GM18861 (cell line): Measurements from ENCODE around the gene ZNF345.

Experiments used
- ATAC-seq: cut with Tn5 transposase; IDR thresholded peaks from one replicate; pipeline ENCODE4 v1.9.1; 2021; ENCODE audit not compliant: unreplicated experiment

The ZNF345 gene

GRCh38 chr19:36850559-36851442, at the start of gene ZNF345:
ZNF345 (plus strand) TSS chr19:36850876; CDS start chr19:36876831, 25,955 bp downstream.
- peak; percentile 72 for ATAC-seq

GRCh38 chr19:36805364-36805763, 45.3 kb upstream of the ZNF345 start:
- no peak for ATAC-seq

DNA sequence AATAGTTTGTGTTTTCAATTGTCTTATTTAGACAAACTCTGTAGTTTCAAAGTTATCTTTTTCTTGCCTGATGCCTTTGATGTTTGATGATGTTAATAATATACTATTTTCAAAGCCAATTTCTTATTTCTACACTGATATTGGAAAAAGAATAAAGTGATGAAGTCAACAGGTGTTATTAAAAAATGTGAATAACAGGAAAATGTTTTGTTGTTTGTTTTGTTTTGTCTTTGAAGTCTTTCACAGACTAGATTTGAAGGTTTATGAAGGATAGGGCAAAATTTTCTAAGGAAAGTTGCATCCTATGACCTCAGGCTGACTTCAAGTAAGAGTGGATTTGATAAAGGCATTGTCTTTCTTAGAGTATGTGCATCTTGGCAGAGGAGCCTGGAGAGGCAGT, 43.6 kb upstream of the ZNF345 start:
- no peak for ATAC-seq

DNA sequence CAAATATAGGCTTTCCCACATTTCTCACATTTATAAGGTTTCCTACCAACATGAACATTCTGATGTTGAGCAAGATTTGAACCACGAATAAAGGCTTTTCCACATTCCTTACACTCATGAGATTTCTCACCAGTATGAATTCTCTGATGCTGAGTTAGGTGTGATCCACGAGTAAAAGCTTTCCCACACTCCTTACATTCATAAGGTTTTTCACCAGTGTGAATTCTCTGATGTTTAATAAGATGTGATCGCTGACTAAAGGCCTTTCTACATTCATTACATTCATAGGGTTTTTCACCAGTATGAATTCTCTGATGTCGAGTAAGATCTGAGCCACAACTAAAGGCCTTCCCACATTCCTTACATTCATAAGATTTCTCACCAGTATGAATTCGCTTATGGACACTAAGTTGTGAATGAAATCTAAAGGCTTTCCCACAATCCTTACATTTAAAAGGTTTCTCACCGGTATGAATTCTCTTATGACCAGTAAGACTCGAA, 31.5 kb upstream of the ZNF345 start:
- ATAC-seq = no peak

DNA sequence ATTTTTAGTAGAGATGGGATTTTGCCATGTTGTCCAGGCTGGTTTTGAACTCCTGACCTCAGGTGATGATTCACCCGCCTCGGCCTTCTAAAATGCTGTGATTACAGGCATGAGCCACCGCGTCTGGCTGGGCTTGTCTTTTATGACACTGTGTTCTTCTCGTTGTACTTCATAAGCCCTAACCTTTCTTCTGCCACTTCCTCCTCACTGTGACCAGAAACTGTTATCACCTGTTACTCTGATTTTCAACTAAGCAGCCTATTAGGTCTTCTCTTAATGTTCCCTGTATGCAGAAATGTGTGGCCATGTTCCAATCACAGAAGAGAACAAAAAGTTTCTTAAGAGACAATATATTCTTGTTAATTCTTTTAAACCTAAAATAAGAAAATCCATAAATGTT, 28.9 kb upstream of the ZNF345 start:
- no peak for ATAC-seq

DNA sequence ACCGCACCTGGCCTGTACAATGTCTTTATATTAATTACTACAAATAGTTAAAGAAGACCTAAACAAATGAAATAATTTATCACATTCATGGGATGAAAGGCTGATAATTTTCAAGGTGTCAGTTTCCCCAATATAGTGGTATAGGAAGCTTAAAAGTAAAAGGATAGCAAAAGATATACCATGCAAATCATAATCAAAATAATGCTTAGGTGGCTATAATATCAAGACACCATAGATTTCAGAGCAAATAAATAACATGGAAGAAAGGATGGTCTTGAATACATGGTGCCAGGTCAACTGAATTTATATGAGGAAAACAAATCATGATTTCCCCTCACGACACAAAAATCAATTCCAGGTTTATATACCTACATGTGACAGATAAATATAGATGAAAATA, 17.2 kb upstream of the ZNF345 start:
- ATAC-seq = no peak

GRCh38 chr19:36837176-36837905, 13.3 kb upstream of the ZNF345 start:
- ATAC-seq = no peak

- peak; percentile 87 for ATAC-seq
Measured at GRCh38 chr19:36837906-36838783, 12.5 kb upstream of the ZNF345 start, which contains the start of gene ZNF790. ZNF790 (minus strand) TSS chr19:36838387; CDS start chr19:36825619, 12,768 bp downstream.

DNA sequence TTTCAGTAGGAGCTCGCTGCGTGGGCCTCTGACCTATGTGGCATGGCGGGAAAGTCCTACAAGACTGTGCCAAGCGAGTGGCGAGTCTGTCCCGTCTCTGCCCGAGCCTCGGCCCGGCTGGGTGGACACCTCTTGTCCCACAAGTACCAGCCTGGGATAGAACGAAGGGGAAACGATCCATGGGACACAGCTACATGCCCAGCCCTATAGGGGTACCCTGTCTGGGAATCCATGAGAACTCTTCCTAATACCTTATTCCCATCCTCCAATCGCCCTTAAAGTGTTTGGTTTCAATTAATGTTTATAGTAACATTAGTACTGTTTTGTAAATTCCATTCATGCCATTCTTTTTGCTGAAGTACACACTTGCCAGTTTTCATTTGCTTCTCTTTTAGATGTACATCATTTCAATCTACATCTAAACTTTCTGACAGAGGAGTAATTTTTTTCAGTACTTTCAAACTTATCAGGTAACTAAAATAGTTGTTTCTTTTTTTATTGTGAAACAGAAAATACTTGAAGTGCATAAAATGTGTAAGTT, 11.8 kb upstream of the ZNF345 start:
- ATAC-seq = no peak

GRCh38 chr19:36847968-36848367, 2.7 kb upstream of the ZNF345 start:
- no peak for ATAC-seq

- peak; percentile 66 for ATAC-seq
Measured at GRCh38 chr19:36849701-36850558, 746 bp upstream of the ZNF345 start.

GRCh38 chr19:36851898-36852297, 1.2 kb downstream of the ZNF345 start:
- no peak for ATAC-seq

DNA sequence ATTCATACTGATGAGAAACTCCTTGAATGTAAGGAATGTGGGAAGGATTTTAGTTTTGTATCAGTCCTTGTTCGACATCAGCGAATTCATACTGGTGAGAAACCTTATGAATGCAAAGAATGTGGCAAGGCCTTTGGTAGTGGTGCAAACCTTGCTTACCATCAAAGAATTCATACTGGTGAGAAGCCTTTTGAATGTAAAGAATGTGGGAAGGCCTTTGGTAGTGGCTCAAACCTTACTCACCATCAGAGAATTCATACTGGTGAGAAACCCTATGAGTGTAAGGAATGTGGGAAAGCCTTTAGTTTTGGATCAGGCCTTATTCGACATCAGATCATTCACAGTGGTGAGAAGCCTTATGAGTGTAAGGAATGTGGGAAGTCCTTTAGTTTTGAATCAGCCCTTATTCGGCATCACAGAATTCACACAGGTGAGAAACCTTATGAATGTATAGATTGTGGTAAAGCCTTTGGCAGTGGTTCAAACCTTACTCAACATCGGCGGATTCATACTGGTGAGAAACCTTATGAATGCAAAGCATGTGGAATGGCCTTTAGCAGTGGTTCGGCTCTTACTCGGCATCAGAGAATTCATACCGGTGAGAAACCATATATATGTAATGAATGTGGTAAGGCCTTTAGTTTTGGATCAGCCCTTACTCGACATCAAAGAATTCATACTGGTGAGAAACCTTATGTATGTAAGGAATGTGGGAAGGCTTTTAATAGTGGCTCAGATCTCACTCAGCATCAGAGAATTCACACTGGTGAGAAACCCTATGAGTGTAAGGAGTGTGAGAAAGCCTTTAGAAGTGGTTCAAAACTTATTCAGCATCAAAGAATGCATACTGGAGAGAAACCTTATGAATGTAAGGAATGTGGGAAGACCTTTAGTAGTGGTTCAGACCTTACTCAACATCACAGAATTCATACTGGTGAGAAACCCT, 26.6 kb downstream of the ZNF345 start:
- no peak for ATAC-seq

DNA sequence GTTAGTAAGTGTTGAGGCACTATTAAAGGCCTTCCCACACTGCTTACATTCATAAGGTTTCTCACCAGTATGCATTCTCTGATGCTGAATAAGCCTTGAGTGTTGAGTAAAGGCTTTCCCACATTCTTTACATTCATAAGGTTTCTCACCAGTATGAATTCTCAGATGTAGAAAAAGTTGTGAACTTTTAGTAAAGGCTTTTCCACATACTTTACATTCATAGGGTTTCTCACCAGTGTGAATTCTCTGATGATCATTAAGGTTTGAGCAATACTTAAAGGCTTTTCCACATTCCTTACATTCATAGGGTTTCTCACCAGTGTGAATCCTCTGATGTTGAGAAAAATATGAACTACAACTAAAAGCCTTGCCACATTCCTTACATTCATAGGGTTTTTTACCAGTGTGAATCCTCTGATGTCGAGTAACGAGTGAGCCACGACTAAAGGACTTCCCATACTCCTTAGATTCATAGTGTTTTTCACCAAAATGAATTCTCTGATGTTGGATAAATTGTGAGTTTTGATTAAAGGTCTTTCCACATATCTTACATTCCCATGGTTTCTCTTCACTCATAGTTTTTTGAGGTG, 41.2 kb downstream of the ZNF345 start:
- ATAC-seq = no peak

DNA sequence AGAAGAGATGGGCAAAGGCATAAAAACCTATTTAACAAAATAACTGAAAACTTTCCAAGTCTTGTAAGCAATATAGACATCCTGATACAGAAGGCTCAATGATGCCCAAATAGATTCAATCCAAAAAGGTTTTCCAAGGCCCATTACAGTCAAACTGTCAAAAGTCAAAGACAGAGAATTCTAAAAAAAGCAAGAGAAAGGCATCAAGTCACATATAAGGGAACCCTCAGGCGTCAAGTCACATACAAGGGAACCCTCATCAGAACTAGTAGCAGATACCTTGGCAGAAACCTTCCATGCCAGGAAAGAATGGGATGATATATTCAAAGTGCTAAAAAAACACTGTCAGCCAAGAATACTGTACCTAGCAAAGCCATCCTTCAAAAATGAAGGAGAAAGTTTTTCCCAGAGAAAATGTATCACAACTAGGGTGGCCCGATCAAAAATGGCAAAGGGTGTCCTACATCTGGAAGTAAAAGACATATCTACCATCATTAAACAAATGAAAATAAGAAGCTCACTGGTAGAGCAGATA, 44.2 kb downstream of the ZNF345 start:
- no peak for ATAC-seq

GRCh38 chr19:36898422-36898821, 47.7 kb downstream of the ZNF345 start:
- ATAC-seq = no peak

DNA sequence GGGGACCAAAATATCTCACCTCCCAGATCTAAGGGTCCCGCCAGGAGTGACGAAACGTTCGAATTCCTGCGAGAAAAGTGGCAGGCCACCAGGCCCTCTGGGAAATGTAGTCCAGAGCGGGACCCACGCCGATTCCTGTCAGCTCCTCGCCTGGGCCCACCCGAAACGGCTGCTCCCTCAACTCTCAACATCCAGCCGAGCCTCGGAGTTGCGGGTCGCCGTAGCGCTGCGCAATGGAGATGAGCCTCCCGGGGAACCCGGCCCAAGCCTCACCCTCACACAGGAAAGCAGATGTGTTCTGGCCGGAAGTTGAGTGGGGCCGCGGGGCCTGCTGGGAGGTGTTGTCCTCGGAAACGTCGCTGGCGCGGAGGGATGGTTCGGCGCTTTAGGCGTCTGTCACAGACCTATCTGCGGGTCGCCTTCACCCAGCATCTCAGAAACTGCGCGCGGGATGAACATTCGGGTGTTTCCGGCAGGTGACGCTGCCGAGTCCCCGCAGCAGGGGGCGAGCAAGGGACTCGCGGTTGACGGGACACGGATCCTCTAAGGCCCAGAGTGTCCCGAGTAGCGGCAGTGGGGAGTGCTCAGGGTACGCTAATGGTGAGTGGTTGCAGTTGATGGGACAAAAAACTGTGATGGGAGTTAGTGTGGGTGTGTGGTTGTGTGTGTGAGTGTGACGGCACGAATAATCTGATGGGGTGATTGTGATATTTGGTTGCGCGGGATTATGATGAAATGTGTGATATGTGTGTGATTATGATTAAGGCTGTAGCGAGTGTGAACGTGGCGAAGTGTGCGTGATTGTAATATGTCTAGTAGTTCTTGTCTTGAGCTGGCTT, 65.5 kb downstream of the ZNF345 start, which contains the start of the genes ZNF568 and ZNF829:
TSS of gene ZNF568 (plus strand) at position 341 of the 839 bp plus-strand sequence. CDS start 6,439 bp downstream, outside the sequence.
TSS of gene ZNF829 (minus strand) at position 300 of the 839 bp plus-strand sequence. CDS start 1,124 bp downstream, outside the sequence.
- ATAC-seq = peak; percentile 76
